Body of pancreas (tissue), 4 donors: ENCODE results near the gene LTB4R.

Experiments
- POLR2A ChIP-seq, 3 donors: fragments of 450-650 bp; IDR thresholded peaks; one replicate each; pipeline ENCODE4 v1.6.1; 2016; ENCODE audit warnings: antibody characterized with exemption in 3 of 3, mild to moderate bottlenecking in 2 of 3
- TF ChIP-seq, protein P1 (sequence below), 7 experiments: fragments of 450-650 bp in 4 of 7; fragments of 200-600 bp in 3 of 7; sonication (generic) in 3 of 7; IDR thresholded peaks; one replicate each; pipeline ENCODE4 v1.5.1; 2016 to 2019; ENCODE audit warnings: antibody characterized with exemption in 7 of 7

DNA sequence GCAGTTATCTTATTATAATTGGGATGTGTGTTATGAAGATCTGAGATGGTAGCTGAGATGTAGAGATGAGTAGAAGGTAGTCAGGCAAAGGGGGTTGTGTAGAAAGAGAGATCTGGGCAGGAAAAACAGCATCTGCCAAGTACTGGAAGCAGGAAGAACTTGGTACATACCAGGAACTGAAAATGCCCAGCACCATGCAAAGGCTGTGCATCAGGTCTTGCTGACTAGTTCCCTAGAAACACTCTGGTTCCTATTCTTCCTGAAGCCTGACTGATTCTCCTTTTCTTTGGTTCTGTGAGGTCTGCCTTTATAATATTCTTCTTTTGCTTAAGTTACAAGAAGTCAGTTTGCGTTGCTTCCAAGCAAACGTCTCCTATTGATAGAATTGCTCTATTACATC is 50.0 kb downstream of the LTB4R start:
- TF ChIP-seq, protein P1, sequence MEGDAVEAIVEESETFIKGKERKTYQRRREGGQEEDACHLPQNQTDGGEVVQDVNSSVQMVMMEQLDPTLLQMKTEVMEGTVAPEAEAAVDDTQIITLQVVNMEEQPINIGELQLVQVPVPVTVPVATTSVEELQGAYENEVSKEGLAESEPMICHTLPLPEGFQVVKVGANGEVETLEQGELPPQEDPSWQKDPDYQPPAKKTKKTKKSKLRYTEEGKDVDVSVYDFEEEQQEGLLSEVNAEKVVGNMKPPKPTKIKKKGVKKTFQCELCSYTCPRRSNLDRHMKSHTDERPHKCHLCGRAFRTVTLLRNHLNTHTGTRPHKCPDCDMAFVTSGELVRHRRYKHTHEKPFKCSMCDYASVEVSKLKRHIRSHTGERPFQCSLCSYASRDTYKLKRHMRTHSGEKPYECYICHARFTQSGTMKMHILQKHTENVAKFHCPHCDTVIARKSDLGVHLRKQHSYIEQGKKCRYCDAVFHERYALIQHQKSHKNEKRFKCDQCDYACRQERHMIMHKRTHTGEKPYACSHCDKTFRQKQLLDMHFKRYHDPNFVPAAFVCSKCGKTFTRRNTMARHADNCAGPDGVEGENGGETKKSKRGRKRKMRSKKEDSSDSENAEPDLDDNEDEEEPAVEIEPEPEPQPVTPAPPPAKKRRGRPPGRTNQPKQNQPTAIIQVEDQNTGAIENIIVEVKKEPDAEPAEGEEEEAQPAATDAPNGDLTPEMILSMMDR (IDR thresholded peaks at IDR 0.05), result no peak
- no peak for TF ChIP-seq POLR2A (IDR thresholded peaks at IDR 0.05)
